NB4 (cell line): ENCODE measurements around the gene TRPT1.

Source experiments
- DNase-seq: peaks from one replicate; pipeline ENCODE4 v3.0.0; 2010; ENCODE audit warnings: low read depth
- H3K4me3 ChIP-seq: one replicate; pipeline ENCODE4 v1.5.1; 2011; ENCODE audit warnings: mild to moderate bottlenecking, low read depth, low read length, moderate library complexity
- CTCF ChIP-seq: IDR thresholded peaks from one replicate; pipeline ENCODE4 v1.5.1; 2012; ENCODE audit warnings: low read depth, low read length
- MAX ChIP-seq: IDR thresholded peaks from 2 replicates; pipeline ENCODE4 v1.6.1; 2011; ENCODE audit warnings: low read depth, low read length
- MYC ChIP-seq: IDR thresholded peaks from 2 replicates; pipeline ENCODE4 v1.6.1; 2011; ENCODE audit warnings: low read depth, low read length
- POLR2A ChIP-seq: IDR thresholded peaks from 2 replicates; pipeline ENCODE4 v1.6.1; 2011; ENCODE audit warnings: mild to moderate bottlenecking; ENCODE audit not compliant: insufficient read length; ENCODE audit errors: extremely low read depth

Gene TRPT1

DNA sequence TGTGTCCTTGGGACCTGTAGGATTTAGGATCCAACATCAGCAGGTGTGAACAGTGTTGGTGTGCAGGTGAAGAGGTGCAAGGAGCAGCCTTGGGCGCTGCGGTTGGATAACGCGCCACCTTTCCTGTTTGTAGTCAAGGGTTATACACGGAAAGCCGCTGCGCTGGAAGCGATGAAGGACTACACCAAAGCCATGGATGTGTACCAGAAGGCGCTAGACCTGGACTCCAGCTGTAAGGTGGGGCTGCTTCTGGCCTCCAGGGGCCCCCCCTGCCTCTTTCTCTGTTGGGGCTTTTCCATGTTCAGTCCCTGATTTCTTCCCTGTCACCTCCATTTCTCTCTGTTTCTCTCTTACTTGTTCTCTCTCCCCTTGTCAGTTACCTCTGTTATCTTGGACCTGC is 23.0 kb downstream of the TRPT1 start:
- no peak overlapping the region for H3K4me3 ChIP-seq
- TF ChIP-seq MYC (no peak), CTCF (no peak), MAX (no peak), POLR2A (no peak)
- DNase-seq: no peak

- H3K4me3 ChIP-seq: no peak overlapping the region
- DNase-seq: no peak
- TF ChIP-seq MAX: no peak
Observed at GRCh38 chr11:64201543-64201942, 24.4 kb downstream of the TRPT1 start.

- DNase-seq: no peak
- TF ChIP-seq MAX (no peak), CTCF (no peak), POLR2A (no peak), MYC (no peak)
- no peak overlapping the region for H3K4me3 ChIP-seq
Observed at GRCh38 chr11:64198511-64198910, 27.5 kb downstream of the TRPT1 start.

DNA sequence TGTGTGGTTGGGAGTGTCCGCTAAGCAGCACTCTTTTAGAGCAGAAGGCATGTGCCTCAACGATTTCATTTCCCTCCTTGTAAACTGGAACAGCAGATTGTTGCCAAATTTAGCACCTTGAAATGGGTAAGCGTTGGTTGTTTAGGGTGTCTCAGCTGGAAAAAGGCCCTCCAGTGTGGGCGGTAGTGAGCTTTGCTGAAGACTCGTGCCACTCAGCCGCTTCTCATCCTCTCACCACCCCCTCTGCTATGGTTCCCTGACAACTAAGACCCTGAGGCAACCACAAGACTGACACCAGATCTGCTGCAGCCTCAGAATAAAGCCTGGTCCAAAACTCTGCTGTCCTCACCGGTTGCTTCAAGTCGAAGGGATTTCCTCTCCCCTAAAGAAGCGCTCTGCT is 29.4 kb downstream of the TRPT1 start:
- H3K4me3 ChIP-seq: no peak overlapping the region
- DNase-seq: no peak
- TF ChIP-seq CTCF: no peak
- no peak for TF ChIP-seq POLR2A
- no peak for TF ChIP-seq MYC
- TF ChIP-seq MAX: no peak

DNA sequence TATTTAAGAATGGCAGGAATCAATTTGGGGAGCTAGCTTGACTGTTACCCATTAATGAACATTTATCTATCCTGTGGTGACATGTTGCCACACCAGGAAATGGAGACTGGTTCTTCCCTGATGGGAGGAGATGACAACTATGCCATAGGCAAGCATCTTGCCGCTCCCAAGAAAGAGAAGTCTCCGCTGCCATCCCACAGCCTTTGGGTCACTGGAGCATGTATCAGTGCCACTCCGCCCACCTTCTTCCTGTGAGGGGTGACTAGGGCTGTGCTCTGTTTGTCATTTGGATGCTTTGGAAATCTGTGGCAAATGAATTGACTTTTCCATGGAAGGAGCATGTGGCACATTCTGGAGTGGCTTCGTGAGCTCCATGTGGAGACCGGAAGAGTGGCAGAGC is 33.6 kb downstream of the TRPT1 start:
- no peak for TF ChIP-seq MYC
- TF ChIP-seq POLR2A: no peak
- TF ChIP-seq MAX: no peak
- H3K4me3 ChIP-seq: no peak overlapping the region

GRCh38 chr11:64186492-64187165 is 39.4 kb downstream of the TRPT1 start:
- peak; percentile 61 for DNase-seq
- no peak overlapping the region for H3K4me3 ChIP-seq
- no peak for TF ChIP-seq MAX
- no peak for TF ChIP-seq MYC
- no peak for TF ChIP-seq CTCF
- TF ChIP-seq POLR2A: no peak

More for the DNA sequence above, 33.6 kb downstream of the TRPT1 start:
- DNase-seq: no peak
